HG03354 (cell line): ENCODE measurements around the gene CCDC144A.
A peak's percentile ranks its signal among the peaks of the same experiment; 100 is the strongest.
"Not testable (repeated sequence)": the region's sequence is repeated elsewhere in the genome, so short reads cannot be mapped to it uniquely, and the experiment has no call there.

ENCODE experiments used
- ATAC-seq: cut with Tn5 transposase; IDR thresholded peaks from one replicate; pipeline ENCODE4 v1.9.1; 2021; ENCODE audit warnings: mild to moderate bottlenecking; ENCODE audit not compliant: unreplicated experiment, poor library complexity, severe bottlenecking

CCDC144A gene, protein sequence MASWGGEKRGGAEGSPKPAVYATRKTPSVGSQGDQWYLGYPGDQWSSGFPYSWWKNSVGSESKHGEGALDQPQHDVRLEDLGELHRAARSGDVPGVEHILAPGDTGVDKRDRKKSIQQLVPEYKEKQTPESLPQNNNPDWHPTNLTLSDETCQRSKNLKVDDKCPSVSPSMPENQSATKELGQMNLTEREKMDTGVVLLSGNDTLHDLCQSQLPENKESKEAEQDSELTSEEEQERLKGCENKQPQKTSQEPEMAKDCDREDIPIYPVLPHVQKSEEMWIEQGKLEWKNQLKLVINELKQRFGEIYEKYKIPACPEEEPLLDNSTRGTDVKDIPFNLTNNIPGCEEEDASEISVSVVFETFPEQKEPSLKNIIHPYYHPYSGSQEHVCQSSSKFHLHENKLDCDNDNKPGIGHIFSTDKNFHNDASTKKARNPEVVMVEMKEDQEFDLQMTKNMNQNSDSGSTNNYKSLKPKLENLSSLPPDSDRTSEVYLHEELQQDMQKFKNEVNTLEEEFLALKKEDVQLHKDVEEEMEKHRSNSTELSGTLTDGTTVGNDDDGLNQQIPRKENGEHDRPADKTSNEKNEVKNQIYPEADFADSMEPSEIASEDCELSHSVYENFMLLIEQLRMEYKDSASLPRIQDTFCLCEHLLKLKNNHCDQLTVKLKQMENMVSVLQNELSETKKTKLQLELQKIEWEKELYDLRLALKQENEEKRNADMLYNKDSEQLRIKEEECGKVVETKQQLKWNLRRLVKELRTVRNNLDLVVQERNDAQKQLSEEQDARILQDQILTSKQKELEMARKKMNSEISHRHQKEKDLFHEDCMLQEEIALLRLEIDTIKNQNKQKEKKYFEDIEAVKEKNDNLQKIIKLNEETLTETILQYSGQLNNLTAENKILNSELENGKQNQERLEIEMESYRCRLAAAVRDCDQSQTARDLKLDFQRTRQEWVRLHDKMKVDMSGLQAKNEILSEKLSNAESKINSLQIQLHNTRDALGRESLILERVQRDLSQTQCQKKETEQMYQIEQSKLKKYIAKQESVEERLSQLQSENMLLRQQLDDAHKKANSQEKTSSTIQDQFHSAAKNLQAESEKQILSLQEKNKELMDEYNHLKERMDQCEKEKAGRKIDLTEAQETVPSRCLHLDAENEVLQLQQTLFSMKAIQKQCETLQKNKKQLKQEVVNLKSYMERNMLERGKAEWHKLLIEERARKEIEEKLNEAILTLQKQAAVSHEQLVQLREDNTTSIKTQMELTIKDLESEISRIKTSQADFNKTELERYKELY (N-terminal part only)

GRCh38 chr17:16689731-16690281, at the start of gene CCDC144A:
Gene CCDC144A, plus strand, starts transcription at chr17:16690241. Its CDS starts 160 bp downstream, at chr17:16690401.
- not testable (repeated sequence) for ATAC-seq

DNA sequence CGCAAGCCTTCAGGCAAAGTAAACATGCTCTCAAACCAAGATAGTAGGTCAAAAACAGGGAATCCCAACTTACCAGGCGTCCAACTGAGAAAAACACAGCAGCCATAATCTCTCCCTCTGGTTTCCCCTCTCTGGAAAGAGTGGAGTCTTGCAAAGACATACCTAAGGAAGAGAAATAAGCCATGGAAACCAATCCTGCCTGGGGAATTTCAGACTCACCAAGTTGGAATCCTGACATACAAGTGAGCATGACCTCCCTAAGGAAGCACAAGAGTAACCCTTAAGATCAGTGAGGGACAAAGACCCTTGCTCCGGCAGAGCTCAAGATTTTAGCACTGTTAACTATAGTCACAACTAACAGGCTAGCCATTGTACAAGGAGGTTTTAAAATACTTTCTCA, 40.5 kb upstream of the CCDC144A start:
- ATAC-seq: no peak

- ATAC-seq: no peak
These were observed 37.8 kb upstream of the CCDC144A start for GRCh38 chr17:16652252-16652651.

DNA sequence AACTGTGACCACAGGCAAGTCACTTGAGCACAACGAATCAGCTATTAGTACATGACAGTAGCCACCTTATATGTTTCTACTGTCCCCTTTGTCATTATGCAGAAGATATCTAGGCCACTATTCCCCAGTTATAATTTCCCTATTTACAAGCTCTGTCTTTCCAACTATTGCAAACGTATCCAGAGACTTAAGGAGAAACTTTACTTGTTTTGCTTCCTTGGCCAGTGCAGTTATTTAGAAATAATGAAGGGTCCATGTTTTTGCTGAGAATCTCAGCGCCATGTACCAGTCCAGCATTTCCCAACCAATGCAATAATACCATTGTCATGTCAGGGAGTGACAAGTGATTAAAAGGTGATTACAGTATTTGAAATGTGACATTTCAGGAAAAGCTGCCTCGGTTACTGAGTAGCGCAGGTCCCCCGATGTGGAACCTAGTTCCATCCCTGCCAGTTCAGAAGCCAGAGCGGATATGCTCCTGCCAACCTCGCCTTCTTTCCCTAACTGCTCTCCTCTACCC, 37.1 kb upstream of the CCDC144A start:
- ATAC-seq: peak; percentile 18

DNA sequence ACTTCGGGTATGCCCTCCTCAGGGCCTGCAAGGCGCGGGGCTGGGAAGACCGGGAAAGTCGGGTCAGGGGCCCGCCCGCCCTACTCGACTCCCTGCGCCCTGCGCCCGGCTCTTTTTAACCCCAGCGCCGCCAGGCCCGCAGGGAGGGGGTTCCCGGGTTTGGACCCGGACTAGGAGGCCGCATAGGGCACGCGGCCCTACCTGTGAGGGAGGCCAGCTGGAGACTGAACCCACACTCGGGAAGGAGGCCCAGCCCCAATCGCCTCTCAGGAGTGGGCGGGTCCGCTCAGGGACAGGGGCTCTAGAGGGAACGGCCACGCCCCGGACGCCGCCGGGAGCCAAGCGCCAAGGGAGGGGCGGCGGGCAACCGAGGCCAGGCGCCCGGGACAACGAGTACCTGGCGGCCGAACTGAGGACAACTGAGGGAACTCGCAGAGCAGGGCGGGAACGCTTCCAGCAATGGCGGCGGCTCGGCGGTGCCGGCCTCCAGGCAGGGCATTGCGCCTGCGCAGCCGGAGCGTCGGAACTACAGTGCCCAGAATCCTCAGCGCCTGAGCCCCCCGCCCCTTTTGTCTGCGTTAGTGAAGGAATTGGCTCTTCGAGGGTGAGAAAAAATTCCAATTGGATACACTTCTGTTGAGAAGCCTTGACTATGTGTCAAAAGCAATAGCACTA, 36.5 kb upstream of the CCDC144A start, which contains the start of gene ZNF624:
TSS of gene ZNF624 (minus strand) at position 484 of the 675 bp plus-strand sequence.
- peak; percentile 96 for ATAC-seq

DNA sequence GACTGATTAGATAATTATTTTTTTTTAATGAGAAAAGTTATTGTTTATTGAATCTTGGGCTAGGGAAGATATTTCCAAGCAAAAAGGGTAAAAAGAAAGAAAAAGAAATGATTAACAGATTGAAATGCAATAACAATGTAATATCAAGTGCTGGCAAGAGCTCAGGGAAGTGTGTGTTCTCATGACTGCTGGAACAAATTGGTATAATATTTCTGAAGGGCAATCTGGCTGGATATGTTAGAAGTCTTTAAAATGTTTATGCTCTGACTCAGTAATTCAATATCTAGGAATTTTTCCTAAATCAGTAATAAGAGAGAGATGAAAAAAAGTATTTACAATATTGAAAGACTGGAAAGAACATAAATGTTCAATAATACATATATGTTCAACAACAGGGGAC, 28.8 kb upstream of the CCDC144A start:
- ATAC-seq: no peak

- ATAC-seq: no peak
These were observed 27.1 kb upstream of the CCDC144A start for GRCh38 chr17:16662936-16663335.

DNA sequence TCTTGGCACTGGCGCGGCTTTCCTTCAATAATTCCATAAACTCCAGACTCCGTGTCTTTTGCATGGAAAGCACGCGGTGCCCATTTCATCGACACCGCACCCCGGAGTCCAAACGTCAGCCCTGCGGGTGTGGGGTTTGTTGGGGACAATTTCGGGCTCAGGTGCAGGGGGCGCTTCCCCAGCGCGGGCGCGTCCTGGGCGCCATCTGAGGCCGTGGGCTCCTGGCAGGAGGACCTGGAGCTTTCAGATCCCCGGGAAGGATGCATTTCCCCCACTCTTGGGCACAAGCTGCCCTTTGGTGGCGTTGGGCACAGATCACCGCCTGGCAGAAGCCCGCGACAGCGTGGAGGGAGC, 23.5 kb upstream of the CCDC144A start:
- ATAC-seq: not testable (repeated sequence)

- ATAC-seq: not testable (repeated sequence)
These were observed 23.0 kb upstream of the CCDC144A start for GRCh38 chr17:16666907-16667636.

- ATAC-seq: no peak
These were observed 13.3 kb upstream of the CCDC144A start for GRCh38 chr17:16676676-16677268.

DNA sequence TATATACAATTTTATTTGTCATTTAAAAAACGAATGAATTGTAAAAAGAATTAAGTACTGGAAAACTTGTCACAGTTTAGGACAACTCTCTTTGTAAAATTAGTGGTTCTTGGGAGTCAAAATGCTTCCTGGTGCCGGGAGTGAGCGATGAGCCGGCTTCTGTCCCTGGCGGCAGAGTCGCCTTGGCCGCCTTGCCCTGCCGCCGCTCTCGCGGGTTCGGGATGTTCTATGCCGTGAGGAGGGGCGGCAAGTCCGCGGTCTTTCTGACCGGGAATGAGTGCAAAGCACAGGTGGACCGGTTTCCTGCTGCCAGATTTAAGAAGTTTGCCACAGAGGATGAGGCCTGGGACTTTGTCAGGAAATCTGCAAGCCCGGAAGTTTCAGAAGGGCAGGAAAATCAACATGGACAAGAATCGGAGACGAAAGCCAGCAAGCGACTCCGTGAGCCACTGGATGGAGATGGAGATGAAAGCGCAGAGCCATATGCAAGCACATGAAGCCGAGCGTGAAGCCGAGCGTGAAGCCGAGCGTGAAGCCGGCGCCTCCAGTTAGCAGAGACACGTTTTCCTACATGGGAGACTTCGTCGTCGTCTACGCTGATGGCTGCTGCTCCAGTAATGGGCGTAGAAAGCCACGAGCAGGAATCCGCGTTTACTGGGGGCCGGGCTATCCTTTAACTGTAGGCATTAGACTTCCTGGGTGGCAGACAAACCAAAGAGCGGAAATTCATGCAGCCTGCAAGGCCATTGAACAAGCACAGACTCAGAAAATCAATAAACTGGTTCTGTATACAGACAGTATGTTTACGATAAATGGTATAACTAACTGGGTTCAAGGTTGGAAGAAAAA, 6.5 kb upstream of the CCDC144A start:
- not testable (repeated sequence) for ATAC-seq

DNA sequence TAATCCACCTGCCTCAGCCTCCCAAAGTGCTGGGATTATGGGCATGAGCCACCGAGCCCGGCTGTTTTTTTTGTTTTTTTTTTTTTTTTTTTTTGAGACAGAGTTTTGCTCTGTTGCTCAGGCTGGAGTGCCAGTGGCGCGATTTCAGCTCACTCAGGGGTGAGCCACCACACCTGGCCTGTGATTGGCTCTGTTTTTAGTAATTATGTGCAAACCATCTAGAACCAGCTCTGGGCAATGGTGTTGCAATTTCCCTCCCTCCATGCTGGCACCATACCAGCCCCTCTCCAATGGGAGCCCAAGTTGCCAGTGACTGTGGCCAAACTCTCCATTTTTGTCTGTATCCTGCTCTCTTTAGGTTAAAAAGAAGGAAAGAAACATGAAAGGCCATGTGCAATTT, 4.0 kb upstream of the CCDC144A start:
- not testable (repeated sequence) for ATAC-seq

- ATAC-seq: not testable (repeated sequence)
These were observed 2.9 kb upstream of the CCDC144A start for GRCh38 chr17:16687151-16687550.

- ATAC-seq: not testable (repeated sequence)
These were observed 406 bp downstream of the CCDC144A start for GRCh38 chr17:16690447-16690846.

GRCh38 chr17:16697603-16698002, 7.6 kb downstream of the CCDC144A start:
- not testable (repeated sequence) for ATAC-seq

DNA sequence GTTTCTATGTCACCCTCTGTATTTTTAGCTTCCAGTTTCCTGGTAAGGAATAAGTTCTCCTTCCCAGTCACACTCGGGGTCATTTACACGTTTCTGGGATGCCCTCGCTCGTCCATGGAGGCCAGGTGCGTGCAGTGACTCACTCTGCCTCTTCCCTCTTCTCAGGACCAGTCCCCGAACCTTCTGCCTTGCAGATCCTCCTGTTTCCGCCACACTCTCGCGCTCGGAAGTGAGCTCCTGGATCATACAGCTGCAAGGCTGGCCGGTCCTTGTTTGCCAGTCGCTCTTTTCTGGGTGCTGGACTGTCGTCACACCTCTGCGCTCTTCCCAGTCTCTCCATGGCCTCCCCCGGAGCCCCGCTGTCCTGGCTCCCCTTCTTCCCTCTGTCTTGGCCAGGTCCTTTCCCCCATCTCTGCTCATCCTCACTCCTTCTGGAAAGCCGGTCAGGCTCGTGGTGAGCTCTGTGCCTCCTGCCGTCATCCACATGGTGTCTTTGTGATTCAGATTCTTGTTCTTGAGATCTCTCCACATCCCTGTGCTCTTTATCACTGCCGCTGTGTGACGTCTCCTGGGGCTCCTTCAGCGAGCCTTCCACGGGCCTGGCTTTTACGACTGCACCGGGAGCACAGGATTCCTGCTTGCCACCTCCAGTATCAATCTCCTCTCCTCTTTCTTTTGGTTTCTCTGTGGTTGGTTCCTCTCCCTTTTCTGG, 55.6 kb downstream of the CCDC144A start:
- not testable (repeated sequence) for ATAC-seq
